Sigmoid colon (tissue), 7 donors: ENCODE results near the gene FARP2. TPM values are rescaled to one million over a fixed set of nuclear protein-coding genes. Genes with fewer than 3 reads are reported as not detected.
"Not testable (repeated sequence)": the region's sequence is repeated elsewhere in the genome, so short reads cannot be mapped to it uniquely, and the experiment has no call there.

Source experiments
- DNase-seq: peaks from one replicate; pipeline ENCODE4 v3.0.0-alpha.2; 2019
- H3K27ac ChIP-seq, 4 donors: fragments of 200-600 bp; sonication (generic); one replicate each; pipeline ENCODE4 v1.5.1; 2016 to 2019; ENCODE audit warnings: mild to moderate bottlenecking in 1 of 4
- H3K27me3 ChIP-seq, 3 donors: fragments of 200-600 bp; sonication (generic); one replicate each; pipeline ENCODE4 v1.5.1; 2019; ENCODE audit warnings: mild to moderate bottlenecking in 1 of 3
- H3K36me3 ChIP-seq, 4 donors: fragments of 200-600 bp; sonication (generic); one replicate each; pipeline ENCODE4 v1.5.1; 2016 to 2019
- H3K4me1 ChIP-seq, 4 donors: fragments of 200-600 bp; sonication (generic); one replicate each; pipeline ENCODE4 v1.5.1; 2017 to 2019
- H3K4me3 ChIP-seq, 4 donors: fragments of 200-600 bp; sonication (generic); one replicate each; pipeline ENCODE4 v1.5.1; 2017 to 2019; ENCODE audit warnings: mild to moderate bottlenecking in 2 of 4, moderate library complexity in 1 of 4
- H3K9me3 ChIP-seq, 4 donors: fragments of 200-600 bp in 3 of 4; sonication (generic) in 3 of 4; one replicate each; pipeline versions ENCODE4 v1.5.1 to v1.6.1; 2013 to 2019
- EP300 ChIP-seq, 4 donors: sonication (generic); formaldehyde crosslinking; IDR thresholded peaks; one replicate each; pipeline ENCODE4 v1.6.1; 2017; ENCODE audit warnings: antibody characterized with exemption in 4 of 4
- POLR2A ChIP-seq, 2 donors: fragments of 450-650 bp; IDR thresholded peaks; one replicate each; pipeline ENCODE4 v1.6.1; 2016; ENCODE audit warnings: antibody characterized with exemption in 2 of 2, mild to moderate bottlenecking in 2 of 2, moderate library complexity in 2 of 2
- POLR2AphosphoS5 ChIP-seq, 4 donors: sonication (generic); formaldehyde crosslinking; IDR thresholded peaks; one replicate each; pipeline ENCODE4 v1.6.1; 2017; ENCODE audit warnings: antibody characterized with exemption in 4 of 4
- WGBS, 2 donors: extraction: QIAGEN DNeasy Blood & Tissue Kit; methylation state at CpG; one replicate each; pipeline ENCODE4 v1.1.7; 2013; 5-methylcytosine and 5-hydroxymethylcytosine counted together
- intact Hi-C: fragments of 100-400 bp; cut with DNase I; formaldehyde crosslinking; loops from one replicate; pipeline ENCODE4 v1.15.1; 2023
- polyA plus RNA-seq, 3 donors: library from polyadenylated mRNA; stranded (reverse); fragments of 200-250 nt; gene quantifications; one replicate each; pipeline ENCODE4 v1.2.3, GENCODE V29; 2013
- total RNA-seq, 4 donors: library from RNA; depleted of rRNA; stranded (reverse); fragments of >200 nt; gene quantifications; one replicate each; pipeline ENCODE4 v1.1.0, GENCODE V29; 2016
- TF ChIP-seq, protein P1 (sequence below), 4 experiments: fragments of 450-650 bp in 3 of 4; fragments of 200-600 bp in 1 of 4; IDR thresholded peaks; one replicate each; pipeline ENCODE4 v1.5.1; 2016 to 2019; ENCODE audit warnings: antibody characterized with exemption in 4 of 4, mild to moderate bottlenecking in 3 of 4, moderate library complexity in 2 of 4
- donor health status: healthy with polysubstance abuse.
- donor health status: Bipolar disorder and iron deficiency.
- donor health status: healthy.

Gene FARP2
- total and polyA plus RNA-seq, 7 donors: 19.3 to 41.6 (median 28.5) TPM

DNA sequence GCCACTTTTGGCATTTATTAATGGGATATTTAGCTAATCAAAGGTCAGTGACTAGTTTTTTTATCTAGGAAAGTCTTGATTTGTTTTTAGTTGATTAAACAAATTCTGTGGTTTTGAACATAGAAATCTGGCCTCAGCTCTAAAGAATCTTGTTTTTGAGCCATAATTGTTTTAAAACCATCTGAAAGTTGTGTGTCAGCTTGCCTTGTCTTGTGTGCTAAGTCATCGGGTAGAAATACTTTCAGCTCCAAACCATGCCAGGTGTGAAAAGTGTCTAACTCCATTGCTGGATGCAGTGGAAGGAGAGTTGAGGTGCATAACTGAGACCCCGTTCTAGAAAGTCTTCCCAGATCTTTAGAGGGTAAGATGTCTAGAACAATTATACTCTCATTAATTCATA, 22.7 kb downstream of the FARP2 start:
- Histone ChIP-seq H3K4me3 (no peak overlapping the region), H3K27ac (peak overlapping the region in 2 of 4 donors; percentile 33 to 51)

DNA sequence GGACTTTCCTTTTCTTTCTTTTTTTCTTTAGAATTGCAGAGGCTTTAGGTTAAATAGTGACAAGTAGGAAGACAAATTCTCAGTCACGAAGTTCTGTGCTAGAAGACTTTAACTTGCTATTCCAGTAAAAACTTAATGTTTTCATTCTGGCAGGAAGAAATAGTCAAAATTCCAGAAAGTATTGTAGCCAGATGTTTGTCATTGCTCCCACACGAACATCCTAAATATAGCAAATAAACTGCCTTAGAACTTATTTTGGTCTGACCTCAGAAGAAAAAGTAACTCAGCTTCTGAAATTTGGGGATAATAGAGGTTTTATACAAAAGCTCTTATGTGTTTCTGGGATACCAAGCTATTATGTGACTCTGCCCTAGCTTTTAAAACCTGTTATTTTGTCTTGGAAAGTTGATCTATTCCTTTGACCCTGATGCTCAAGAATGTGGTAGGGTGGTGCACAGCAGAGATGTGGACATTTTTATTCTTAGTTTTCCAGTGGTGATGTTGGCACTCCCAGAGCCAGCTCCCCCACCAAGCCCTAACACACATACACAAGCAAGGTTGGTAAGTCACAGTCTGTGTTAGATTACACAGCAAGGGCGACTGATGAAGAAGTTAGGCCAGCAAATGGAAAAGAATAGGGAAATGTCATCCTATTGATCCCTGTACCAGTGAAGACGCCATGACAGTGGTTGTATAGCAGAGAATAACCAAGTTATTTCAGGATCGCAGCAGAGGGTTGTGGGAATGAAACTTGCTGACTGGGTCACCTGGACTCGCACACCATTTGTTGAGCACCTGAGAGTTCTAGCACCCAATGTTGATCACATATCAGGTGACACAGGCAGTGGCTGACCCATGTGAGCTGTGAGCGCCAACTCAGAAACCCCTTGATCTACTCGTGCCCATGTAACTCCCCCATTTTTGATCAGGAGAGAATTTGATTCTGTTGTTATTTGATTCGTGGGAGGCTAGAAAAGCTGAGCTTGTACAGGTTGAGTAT, 23.7 kb downstream of the FARP2 start:
- Histone ChIP-seq H3K27ac (peak overlapping the region in 3 of 4 donors; percentile 4 to 51 (median 33)), H3K4me1 (peaks cover 0 to 37% (median 22%) of the 10 kb centered on the region in 4 donors), H3K36me3 (peaks cover 0 to 5% (median 0%) of the 10 kb centered on the region in 4 donors), H3K9me3 (no peaks in the 10 kb centered on the region), H3K27me3 (no peaks in the 10 kb centered on the region), H3K4me3 (no peak overlapping the region)
- TF ChIP-seq, protein P1, sequence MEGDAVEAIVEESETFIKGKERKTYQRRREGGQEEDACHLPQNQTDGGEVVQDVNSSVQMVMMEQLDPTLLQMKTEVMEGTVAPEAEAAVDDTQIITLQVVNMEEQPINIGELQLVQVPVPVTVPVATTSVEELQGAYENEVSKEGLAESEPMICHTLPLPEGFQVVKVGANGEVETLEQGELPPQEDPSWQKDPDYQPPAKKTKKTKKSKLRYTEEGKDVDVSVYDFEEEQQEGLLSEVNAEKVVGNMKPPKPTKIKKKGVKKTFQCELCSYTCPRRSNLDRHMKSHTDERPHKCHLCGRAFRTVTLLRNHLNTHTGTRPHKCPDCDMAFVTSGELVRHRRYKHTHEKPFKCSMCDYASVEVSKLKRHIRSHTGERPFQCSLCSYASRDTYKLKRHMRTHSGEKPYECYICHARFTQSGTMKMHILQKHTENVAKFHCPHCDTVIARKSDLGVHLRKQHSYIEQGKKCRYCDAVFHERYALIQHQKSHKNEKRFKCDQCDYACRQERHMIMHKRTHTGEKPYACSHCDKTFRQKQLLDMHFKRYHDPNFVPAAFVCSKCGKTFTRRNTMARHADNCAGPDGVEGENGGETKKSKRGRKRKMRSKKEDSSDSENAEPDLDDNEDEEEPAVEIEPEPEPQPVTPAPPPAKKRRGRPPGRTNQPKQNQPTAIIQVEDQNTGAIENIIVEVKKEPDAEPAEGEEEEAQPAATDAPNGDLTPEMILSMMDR (IDR thresholded peaks at IDR 0.05): no peak
- TF ChIP-seq EP300 (IDR thresholded peaks at IDR 0.05) (no peak), POLR2AphosphoS5 (IDR thresholded peaks at IDR 0.05) (no peak), POLR2A (IDR thresholded peaks at IDR 0.05) (no peak)
- intact Hi-C loops: no loop called here
- DNase-seq: no peak
- WGBS, 2 donors: 88 to 89% methylated on average over 9 of the region's 9 CpGs

More for the DNA sequence above, 22.7 kb downstream of the FARP2 start:
- H3K4me1 ChIP-seq: peaks cover 0 to 28% (median 13%) of the 10 kb centered on the region in 4 donors
- intact Hi-C loops: no loop called here
- TF ChIP-seq, protein P1 (IDR thresholded peaks at IDR 0.05): no peak
- TF ChIP-seq EP300 (IDR thresholded peaks at IDR 0.05) (no peak), POLR2A (IDR thresholded peaks at IDR 0.05) (no peak), POLR2AphosphoS5 (IDR thresholded peaks at IDR 0.05) (no peak)
- H3K36me3 ChIP-seq: peaks cover 0 to 14% (median 3%) of the 10 kb centered on the region in 4 donors
- no peaks in the 10 kb centered on the region for H3K27me3 ChIP-seq
- no peak for DNase-seq
- WGBS, 2 donors: 80 to 84% methylated on average over 2 of the region's 2 CpGs
- H3K9me3 ChIP-seq: no peaks in the 10 kb centered on the region

- H3K9me3 ChIP-seq: no peaks in the 10 kb centered on the region
- WGBS, 2 donors: 58 to 82% methylated on average over 4 of the region's 4 CpGs
- H3K27ac ChIP-seq: no peak overlapping the region
- TF ChIP-seq EP300 (IDR thresholded peaks at IDR 0.05): no peak
- TF ChIP-seq, protein P1 (IDR thresholded peaks at IDR 0.05): no peak
- no peak for TF ChIP-seq POLR2AphosphoS5 (IDR thresholded peaks at IDR 0.05)
- no peak for TF ChIP-seq POLR2A (IDR thresholded peaks at IDR 0.05)
- H3K4me3 ChIP-seq: no peak overlapping the region
- H3K36me3 ChIP-seq: no peaks in the 10 kb centered on the region
- peaks cover 0 to 39% (median 22%) of the 10 kb centered on the region in 4 donors for H3K4me1 ChIP-seq
- intact Hi-C loops: no loop called here
- H3K27me3 ChIP-seq: no peaks in the 10 kb centered on the region
- DNase-seq: no peak
Measured at GRCh38 chr2:241381872-241382271, 25.8 kb downstream of the FARP2 start.

DNA sequence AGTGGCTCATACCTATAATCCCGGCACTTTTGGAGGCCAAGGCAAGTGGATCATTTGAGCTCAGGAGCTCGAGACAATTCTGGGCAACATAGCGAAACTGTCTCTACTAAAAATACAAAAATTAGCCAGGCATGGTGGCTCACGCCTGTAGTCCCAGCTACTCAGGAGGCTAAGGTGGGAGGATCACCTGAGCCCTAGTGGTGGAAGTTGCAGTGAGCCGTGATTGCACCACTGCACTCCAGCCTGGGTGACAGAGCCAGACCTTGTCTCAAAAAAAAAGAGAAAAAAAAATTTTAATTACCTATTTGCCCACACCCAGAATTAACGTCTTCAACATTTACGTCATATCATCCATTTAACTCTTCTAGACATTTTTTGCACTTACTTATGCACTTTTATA, 29.4 kb downstream of the FARP2 start:
- H3K27me3 ChIP-seq, DNase-seq, intact Hi-C loops, H3K4me3 ChIP-seq, H3K27ac ChIP-seq, H3K36me3 ChIP-seq, H3K9me3 ChIP-seq: not testable (repeated sequence)
- WGBS, 2 donors: 92 to 93% methylated on average over 7 of the region's 7 CpGs
- H3K4me1 ChIP-seq: peaks cover 0 to 19% (median 12%) of the 10 kb centered on the region in 4 donors

DNA sequence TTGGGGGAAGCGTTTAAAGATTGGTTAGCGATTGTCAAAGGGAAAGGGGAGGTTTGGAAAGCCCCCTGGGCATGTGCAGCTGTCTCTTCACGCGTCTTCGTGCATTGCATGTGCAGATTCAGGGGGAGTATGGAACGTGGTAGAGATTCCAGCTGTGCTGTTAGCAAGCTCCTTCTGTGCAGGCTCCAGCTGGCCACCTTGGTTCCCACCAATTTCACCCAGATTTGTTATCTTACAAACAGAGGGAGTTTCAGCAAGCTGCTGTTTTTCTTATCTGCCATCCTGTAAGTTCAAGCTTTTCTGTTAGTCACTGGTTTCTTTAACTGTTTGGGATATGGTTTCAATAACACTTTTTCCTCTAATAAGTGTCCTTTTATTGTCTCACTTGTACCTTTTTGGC, 30.4 kb downstream of the FARP2 start:
- Histone ChIP-seq H3K4me1 (peaks cover 0 to 15% (median 12%) of the 10 kb centered on the region in 4 donors), H3K27me3 (no peaks in the 10 kb centered on the region), H3K27ac (no peak overlapping the region), H3K9me3 (no peaks in the 10 kb centered on the region), H3K4me3 (no peak overlapping the region), H3K36me3 (no peaks in the 10 kb centered on the region)
- no peak for DNase-seq
- 89 to 92% methylated on average over 6 of the region's 6 CpGs for WGBS, 2 donors
- TF ChIP-seq, protein P1 (IDR thresholded peaks at IDR 0.05): no peak
- no peak for TF ChIP-seq POLR2AphosphoS5 (IDR thresholded peaks at IDR 0.05)
- TF ChIP-seq POLR2A (IDR thresholded peaks at IDR 0.05): no peak
- no peak for TF ChIP-seq EP300 (IDR thresholded peaks at IDR 0.05)
- intact Hi-C loops: no loop called here
